ENCODE results near the gene PHLDA3.

PHLDA3 gene

DNA sequence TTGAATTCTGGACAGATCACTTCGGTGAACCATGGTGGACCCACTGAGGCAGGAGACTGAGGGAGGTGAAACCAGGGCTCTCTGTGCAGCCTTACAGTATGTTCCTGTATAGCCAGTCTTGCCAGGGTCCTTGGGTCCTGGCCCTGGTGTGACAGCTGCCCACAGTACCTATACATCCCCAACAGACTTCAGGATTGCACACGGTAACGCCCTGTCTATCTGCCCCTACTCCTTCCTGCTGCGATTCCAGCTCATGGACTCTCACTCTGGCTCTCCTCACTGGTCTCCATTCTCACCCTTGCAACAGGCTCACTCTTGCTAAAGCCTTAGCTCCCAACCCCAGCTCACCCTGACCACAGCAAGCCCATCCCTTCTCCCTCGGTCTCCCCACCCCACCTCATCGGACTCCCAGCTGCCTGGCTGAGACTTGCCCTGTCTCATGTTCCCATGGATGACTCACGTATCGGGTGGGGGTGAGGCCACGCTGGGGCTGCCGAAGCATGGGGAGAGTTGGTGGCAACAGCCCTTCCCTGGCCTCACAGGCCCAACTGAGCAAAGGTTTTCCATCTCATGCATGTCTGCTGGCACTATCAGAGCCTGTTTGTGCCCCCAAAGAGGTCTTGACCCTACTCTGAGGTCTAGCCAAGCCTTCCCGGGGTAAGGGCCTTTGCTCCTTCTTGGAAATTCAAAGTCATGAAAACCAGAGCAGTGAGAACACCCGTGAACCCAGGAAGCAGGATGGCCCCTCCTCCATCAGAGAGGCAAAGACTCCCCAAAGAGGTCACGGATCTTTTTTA lies 7.1 kb downstream of the PHLDA3 start:
- DNase-seq = no peak

DNA sequence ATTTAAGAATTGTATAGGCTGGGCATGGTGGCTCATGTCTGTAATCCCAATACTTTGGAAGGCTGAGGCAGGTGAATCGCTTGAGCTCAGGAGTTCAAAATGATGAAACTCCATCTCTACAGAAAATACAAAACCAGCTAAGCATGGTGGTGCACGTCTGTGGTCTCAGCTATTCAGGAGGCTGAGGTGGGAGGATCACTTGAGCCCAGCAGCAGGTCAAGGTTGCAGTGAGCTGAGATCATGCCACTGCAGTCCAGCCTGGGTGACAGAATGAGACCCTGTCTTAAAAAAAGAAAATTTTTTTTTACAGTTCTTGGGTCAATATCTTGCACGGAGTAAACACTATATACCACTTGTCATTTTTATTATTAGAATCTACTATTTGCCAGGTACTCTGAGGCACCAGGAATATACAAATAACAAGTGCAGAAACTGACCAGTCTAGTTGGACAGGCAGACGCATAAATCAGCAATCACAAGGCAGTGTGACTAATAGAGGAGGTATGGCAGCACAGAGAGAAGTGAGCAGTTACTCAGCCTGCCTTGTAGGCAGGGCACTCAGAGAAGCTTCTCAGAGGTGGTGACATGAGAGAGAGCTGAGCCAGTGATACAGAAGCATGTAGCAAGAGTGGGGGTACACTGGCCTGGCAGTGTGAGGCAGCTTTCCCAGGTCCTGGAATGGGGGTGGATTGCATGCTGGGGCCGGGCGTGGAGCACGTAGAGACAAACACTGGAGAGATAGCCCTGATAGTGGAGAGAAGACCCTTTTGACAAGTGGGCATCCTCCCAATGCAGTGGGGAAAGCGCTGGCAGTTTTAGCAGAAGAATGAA lies 8.0 kb downstream of the PHLDA3 start:
- no peak for DNase-seq

GRCh38 chr1:201459775-201460174 lies 9.2 kb downstream of the PHLDA3 start:
- no peak for DNase-seq

DNA sequence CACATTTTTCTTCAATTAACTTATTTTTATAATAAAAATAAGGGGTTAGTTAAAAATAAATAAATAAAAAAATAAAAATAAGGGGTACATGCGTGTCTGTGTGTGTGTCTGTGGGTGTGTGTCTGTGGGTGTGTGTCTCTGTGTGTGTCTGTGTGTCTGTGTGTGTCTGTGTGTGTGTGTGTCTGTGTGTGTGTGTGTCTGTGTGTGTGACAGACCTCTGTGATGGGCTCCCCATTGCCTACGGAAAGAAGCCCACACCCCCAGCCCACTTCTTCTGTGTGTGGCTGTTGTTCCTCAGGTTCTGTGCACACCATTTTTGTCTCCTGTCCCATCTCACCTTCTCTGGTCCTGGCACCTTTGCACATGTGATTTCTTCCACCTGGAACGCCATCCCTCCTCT lies 9.9 kb downstream of the PHLDA3 start:
- DNase-seq = no peak

DNA sequence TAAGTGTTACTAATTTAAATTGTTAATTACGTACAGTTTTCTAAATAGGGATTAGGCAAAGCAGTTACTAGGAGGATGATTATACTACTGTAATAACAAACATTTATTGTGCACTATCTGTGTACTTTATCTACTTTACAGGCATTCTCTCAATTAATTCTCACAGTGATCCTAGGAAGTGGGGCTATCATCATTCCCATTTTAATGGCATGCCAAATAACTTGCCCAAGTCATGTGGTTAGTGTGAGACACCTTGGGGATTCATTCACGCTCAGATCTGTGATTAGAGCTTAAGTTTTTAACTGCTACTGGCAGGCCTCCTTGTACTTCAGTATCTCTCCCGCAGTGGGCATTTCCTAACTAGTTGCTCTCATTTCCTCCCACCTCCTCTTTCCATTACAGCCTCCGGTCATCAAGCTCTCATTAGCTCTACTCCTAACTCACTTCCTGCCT lies 11.5 kb downstream of the PHLDA3 start:
- no peak for DNase-seq

GRCh38 chr1:201456499-201457309 lies 12.3 kb downstream of the PHLDA3 start:
- DNase-seq = no peak

DNA sequence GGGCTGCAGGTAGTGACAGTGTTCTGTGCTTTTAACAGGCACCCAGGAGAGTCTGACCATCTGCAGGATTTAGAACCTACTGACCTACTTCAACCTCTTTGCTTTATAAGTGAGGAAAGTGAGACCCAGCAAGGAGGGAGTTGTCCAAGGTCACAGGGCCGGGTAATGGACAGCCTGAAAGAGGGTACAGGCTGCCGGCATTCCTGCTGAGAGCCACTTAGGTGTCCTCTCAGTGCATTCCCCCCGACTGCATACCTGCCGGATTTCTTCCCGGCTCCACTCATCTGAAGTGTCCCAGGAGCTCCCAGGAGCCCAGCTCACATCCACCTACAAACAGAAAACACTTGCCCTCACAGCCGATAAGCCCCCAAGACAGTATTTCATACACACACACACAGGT lies 13.9 kb downstream of the PHLDA3 start:
- no peak for DNase-seq

DNA sequence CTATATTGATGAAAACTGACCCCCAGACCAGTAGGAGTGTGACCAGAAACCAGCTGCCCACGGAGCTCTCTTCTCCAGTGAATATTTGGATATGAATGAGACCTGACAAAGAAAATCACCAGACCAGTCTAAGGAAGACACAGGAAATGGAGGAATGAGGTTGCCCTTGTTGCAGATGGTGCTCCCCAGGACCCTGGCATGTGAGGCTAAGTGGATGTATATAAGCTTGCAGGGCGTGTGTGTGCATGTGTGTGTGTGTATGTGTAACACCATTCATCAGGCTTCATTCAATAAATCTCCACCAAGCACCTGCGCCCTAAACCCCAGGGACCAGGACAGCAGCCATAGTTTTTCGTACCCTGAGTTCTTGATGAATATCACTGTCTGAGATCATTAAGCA lies 14.4 kb downstream of the PHLDA3 start:
- DNase-seq = no peak

- DNase-seq = no peak
These were observed 16.1 kb downstream of the PHLDA3 start for GRCh38 chr1:201452866-201453265.

DNA sequence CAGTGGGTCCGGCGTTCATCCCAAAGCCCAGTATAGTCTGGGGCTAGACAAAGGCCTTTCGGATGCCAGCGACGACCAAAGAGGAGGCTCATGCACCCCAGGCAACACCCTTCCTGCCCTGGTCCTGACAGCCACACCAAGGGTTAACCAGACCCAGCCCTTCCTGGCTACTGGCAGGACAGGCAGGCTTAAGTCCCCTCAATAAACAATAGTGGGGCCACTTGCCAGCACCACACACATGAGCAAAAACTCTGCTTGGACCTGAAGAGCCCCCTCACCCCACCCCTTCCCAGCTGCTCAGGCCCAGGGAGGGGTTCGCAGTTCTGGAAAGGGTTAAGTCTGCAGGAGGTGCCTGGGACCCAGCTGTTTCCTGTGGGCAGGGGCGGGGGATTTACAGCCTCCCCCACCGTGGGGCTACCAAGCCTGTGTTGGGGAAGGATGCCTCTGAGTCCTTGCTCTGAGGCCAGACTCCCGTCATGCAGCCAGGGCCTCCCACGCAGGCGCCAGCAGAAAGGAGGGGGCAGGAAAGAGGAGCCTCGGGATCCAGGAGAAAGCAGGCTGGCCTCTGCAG lies 18.2 kb downstream of the PHLDA3 start:
- DNase-seq = no peak

DNA sequence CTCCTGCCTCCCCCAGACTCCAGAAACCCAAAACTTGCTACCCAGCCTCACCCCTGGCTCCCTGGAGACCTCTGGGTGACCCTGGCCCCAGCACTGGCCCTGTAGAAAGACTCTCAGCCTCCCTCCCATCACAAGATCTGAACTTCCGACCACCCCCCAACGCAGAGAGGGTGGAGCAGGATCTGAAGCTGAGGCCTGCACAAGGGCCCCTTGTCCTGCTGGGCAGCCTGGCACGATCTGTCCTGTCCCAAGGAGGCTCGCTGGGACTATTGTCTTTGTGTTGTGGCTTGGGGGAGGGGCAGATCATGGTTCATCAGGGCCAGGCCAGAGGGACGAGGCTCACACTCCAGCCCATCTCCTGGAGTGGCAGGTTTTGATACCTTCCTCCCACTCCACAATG lies 20.0 kb downstream of the PHLDA3 start:
- no peak for DNase-seq

GRCh38 chr1:201447903-201448871 lies 20.8 kb downstream of the PHLDA3 start:
- DNase-seq = peak; percentile 4

DNA sequence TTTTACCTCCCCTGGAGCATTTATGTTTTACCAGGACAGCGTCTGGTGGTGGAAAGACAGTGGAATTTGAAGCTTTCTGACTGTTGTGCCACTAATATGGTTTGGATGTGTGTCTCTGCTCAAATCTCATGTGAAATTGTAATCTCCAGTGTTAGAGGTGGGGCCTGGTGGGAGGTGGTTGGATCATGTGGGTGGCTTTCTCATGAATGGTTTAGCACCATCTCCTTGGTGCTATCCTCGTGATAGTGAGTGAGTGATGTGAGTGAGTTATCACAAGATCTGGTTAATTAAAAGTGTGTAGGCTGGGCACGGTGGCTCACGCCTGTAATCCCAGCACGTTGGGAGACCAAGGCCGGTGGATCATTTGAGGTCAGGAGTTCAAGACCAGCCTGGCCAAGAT lies 23.7 kb downstream of the PHLDA3 start:
- DNase-seq = no peak

DNA sequence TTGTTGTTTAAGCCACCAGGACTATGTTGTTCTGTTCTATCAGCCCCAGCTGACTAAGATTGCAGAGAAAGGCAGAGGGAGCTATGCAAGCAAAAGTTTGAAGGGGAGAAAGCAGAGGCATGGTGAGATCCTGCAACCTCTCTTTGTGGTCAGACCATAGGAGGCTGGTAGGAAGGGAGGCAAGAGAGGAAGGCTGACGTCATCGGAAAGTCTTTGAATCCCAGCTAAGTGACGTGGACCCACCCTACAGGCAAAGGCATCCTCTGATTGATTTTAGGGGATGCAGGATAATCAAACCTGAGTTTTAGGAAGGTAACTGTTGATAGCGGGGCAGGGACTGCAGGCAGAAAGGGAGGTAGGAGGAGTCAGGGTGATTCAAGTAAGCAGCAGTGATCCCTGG lies 24.2 kb downstream of the PHLDA3 start:
- no peak for DNase-seq

- DNase-seq = no peak
These were observed 25.2 kb downstream of the PHLDA3 start for GRCh38 chr1:201443747-201444146.

DNA sequence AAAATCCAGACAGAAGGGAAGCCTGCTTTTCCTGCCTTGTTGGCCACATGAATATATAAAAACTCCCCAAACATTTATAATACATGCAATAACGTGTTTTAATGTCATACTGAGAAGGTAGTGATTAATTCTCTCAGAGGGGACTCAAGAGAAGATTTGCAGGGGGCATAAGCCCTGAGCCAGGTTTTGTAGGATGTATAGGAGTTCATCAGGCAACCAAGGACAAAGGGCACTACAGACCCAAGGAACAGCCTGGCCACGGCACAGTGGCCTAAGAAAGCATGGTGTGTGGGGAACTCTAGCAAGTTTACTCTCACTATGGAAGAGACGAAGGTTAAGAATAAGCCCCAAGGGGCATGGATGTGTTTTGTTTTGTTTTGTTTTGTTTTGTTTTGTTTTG lies 32.0 kb downstream of the PHLDA3 start:
- no peak for DNase-seq

DNA sequence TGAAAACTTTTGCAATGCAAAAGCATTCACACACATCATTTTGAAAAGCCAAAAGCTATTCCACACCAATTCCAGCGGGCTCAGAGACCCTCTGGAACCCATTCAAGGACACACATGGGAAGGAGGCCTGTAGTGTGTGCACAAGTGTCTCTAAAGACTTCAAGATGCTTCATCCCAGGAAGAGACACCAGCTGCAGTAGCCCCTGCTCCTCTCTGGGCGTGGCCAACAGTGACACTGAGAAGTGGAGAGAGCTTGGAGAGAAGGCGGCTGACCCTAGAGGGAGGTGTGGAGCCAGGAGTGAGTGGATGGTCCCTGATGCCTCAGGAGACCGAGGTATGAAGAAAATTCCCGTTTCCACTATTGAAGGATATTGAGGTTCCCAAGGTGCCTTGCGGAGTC lies 32.6 kb downstream of the PHLDA3 start:
- DNase-seq = no peak

DNA sequence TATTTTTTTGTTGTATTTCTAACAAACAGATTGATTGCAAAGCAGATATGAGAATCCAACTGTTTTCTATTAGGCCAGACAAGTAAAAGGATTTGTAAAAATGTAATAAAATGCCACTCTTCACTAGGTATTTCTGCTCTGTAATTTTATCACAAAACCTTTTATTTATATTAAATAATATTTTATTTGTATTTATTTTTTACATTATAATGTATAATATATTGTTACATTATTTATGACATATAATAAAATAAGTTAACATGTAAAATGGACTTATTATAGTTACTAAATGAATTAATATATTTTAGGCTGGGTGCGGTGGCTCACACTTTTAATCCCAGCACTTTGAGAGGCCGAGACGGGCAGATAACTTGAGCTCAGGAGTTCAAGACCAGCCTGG lies 34.7 kb downstream of the PHLDA3 start:
- DNase-seq = no peak

DNA sequence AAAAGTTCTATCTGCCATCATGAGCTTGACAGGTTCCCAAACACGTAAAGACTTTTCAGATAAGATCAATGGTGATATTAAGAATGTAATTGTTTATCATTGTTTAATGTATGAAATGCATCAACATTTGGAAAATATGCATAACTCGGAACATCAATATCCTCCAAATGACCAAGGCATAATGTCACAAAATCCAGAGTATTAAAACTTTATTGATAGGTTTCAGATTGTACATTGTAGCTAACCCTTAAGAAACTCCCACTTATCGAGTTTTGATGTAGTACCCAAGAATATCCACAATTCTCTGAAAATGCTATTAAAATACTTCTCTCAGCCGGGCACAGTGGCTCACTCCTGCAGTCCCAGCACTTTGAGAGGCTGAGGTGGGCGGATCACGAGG lies 35.4 kb downstream of the PHLDA3 start:
- DNase-seq = no peak

DNA sequence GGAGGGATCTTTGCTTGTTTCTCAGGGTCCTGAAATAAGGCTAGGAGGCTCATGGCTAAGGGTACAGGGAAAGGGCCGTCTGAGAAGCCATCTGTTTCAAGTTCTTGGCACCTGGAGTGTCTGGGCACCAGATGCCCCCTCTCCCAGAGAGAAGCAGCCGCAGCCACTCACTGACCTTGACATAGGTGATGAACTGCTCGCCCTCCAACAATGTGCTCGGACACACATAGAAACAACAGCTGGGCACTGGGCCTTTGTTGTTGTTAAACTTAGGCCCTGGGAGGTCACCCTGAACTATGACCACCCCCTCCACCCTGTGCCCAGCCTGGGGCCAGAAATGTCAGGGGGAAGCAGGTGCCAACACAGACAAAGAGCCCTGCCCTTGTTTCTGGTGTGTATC lies 38.2 kb downstream of the PHLDA3 start:
- DNase-seq = no peak

GRCh38 chr1:201429736-201430501 lies 39.1 kb downstream of the PHLDA3 start:
- DNase-seq = no peak
